Mucosa of descending colon (tissue), 3 donors: Measurements from ENCODE around the gene APBB2. TPM values are rescaled to one million over a fixed set of nuclear protein-coding genes. Genes with fewer than 3 reads are reported as not detected.

ENCODE experiments used
- ATAC-seq: fragments of 200-7000 bp; cut with Tn5 transposase; one replicate; pipeline ENCODE4 v1.9.1; 2020; ENCODE audit warnings: mild to moderate bottlenecking, moderate library complexity
- DNase-seq, 3 donors: peaks; one replicate each; pipeline ENCODE4 v3.0.0-alpha.2; 2020
- H3K36me3 ChIP-seq: fragments of 200-600 bp; one replicate; pipeline ENCODE4 v1.8.0; 2021; ENCODE audit warnings: low read depth, mild to moderate bottlenecking
- H3K4me1 ChIP-seq: fragments of 200-600 bp; one replicate; pipeline ENCODE4 v1.8.0; 2021; ENCODE audit warnings: low read depth, mild to moderate bottlenecking
- H3K4me3 ChIP-seq: fragments of 200-600 bp; one replicate; pipeline ENCODE4 v1.8.0; 2021; ENCODE audit warnings: mild to moderate bottlenecking
- H3K9me3 ChIP-seq: fragments of 200-600 bp; one replicate; pipeline ENCODE4 v1.8.0; 2021; ENCODE audit warnings: mild to moderate bottlenecking
- CTCF ChIP-seq: fragments of 200-600 bp; IDR thresholded peaks from one replicate; pipeline ENCODE4 v1.8.0; 2022; ENCODE audit warnings: antibody characterized with exemption, mild to moderate bottlenecking
- intact Hi-C, 2 donors: fragments of 100-400 bp; cut with DNase I in 1 of 2; cut with micrococcal nuclease in 1 of 2; formaldehyde crosslinking; loops; one replicate each; pipeline versions ENCODE4 v1.11.0 to v1.11.1; 2022; cut with DNase I, micrococcal nuclease
- total RNA-seq, 3 donors: library from RNA; stranded (reverse); fragmentation: NEBNext Ultra II Directional in 2 of 3; extraction: Animal tissue kit (Norgen Biotek cat#: 25700) in 2 of 3; gene quantifications; one replicate each; pipeline versions ENCODE4 v1.2.1 to v1.2.4, GENCODE V29; 2021 to 2023
- donor health status: DM: no; HTN: no; CAD: no; lungs with moderate emphysema.
- donor health status: DM: no; HTN: no; CAD: no.
- donor health status: DM: no; HTN: yes; CAD: no.

The APBB2 gene
- total RNA-seq, 3 donors from 2014 or later, result 26.3 to 68.3 (median 29.6) TPM

GRCh38 chr4:40937140-40937725, 277.1 kb downstream of the APBB2 start:
- no peak for DNase-seq
- Histone ChIP-seq H3K4me1 (no peaks in the 10 kb centered on the region), H3K4me3 (no peak overlapping the region), H3K9me3 (no peaks in the 10 kb centered on the region), H3K36me3 (no peaks in the 10 kb centered on the region)
- no peak for ATAC-seq
- no peak for TF ChIP-seq CTCF
- intact Hi-C loops, result no loop called here

GRCh38 chr4:40934676-40935075, 279.7 kb downstream of the APBB2 start:
- intact Hi-C loops, result no loop called here
- TF ChIP-seq CTCF, result no peak
- H3K4me1 ChIP-seq, result no peaks in the 10 kb centered on the region
- H3K4me3 ChIP-seq, result no peak overlapping the region
- no peak for ATAC-seq
- no peaks in the 10 kb centered on the region for H3K36me3 ChIP-seq
- H3K9me3 ChIP-seq, result no peaks in the 10 kb centered on the region
- DNase-seq, result no peak

- Histone ChIP-seq H3K4me1 (no peaks in the 10 kb centered on the region), H3K4me3 (no peak overlapping the region), H3K36me3 (no peaks in the 10 kb centered on the region), H3K9me3 (no peaks in the 10 kb centered on the region)
- ATAC-seq, result no peak
- no peak for DNase-seq
- TF ChIP-seq CTCF, result no peak
- intact Hi-C loops, result no loop called here
Observed at GRCh38 chr4:40933272-40934053, 280.9 kb downstream of the APBB2 start.

GRCh38 chr4:40931841-40932240, 282.5 kb downstream of the APBB2 start:
- H3K36me3 ChIP-seq, result no peaks in the 10 kb centered on the region
- DNase-seq, result no peak
- intact Hi-C loops, result no loop called here
- no peak overlapping the region for H3K4me3 ChIP-seq
- no peak for TF ChIP-seq CTCF
- ATAC-seq, result peak; percentile 52
- no peaks in the 10 kb centered on the region for H3K9me3 ChIP-seq
- H3K4me1 ChIP-seq, result no peaks in the 10 kb centered on the region

- DNase-seq (no peak), ATAC-seq (no peak)
- Histone ChIP-seq H3K4me3 (no peak overlapping the region), H3K9me3 (no peaks in the 10 kb centered on the region), H3K4me1 (no peaks in the 10 kb centered on the region), H3K36me3 (no peaks in the 10 kb centered on the region)
- intact Hi-C loops, result no loop called here
- TF ChIP-seq CTCF, result no peak
Observed at GRCh38 chr4:40931238-40931637, 283.1 kb downstream of the APBB2 start.
